ENCODE data around the gene PRKAR1B.

DNA sequence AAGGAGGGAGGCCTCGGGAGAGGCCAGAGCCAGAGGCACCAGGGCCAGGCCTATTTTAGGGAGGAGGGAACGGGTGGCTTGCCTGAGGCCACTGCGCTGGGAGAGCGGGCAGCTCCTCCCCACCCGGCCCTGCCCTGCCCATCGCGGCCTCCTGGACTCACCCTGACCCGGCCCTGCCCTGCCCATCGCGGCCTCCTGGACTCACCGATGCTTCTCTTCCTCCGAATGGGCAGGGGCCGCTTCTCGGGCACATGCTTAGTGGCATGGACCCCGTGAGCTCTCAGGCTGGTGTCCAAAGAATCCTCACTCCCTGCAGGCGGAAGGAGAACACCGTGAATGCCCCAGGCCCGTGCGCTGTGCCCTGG, 215.0 kb downstream of the PRKAR1B start:
- TF ChIP-seq EZH2 (IDR thresholded peaks at IDR 0.05; ENCODE audit: low read depth) = no peak
- TF ChIP-seq, protein P1, sequence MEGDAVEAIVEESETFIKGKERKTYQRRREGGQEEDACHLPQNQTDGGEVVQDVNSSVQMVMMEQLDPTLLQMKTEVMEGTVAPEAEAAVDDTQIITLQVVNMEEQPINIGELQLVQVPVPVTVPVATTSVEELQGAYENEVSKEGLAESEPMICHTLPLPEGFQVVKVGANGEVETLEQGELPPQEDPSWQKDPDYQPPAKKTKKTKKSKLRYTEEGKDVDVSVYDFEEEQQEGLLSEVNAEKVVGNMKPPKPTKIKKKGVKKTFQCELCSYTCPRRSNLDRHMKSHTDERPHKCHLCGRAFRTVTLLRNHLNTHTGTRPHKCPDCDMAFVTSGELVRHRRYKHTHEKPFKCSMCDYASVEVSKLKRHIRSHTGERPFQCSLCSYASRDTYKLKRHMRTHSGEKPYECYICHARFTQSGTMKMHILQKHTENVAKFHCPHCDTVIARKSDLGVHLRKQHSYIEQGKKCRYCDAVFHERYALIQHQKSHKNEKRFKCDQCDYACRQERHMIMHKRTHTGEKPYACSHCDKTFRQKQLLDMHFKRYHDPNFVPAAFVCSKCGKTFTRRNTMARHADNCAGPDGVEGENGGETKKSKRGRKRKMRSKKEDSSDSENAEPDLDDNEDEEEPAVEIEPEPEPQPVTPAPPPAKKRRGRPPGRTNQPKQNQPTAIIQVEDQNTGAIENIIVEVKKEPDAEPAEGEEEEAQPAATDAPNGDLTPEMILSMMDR (conservative IDR thresholded peaks at IDR 0.05) = no peak

Data from PC-9 (cell line).